ENCODE measurements around the gene RAD51D.
"Not testable (repeated sequence)": the region's sequence is repeated elsewhere in the genome, so short reads cannot be mapped to it uniquely, and the experiment has no call there.

RAD51D gene

GRCh38 chr17:35119370-35120165 lies at the start of gene RAD51D:
Gene RAD51D, minus strand, starts transcription at chr17:35119860. Its CDS starts 247 bp downstream, at chr17:35119613.
- DNase-seq (ENCODE audit: low read depth), result no peak
- H3K4me3 ChIP-seq (ENCODE audit: low read depth, low read length), result peak within 1 kb of the TSS; percentile 79

DNA sequence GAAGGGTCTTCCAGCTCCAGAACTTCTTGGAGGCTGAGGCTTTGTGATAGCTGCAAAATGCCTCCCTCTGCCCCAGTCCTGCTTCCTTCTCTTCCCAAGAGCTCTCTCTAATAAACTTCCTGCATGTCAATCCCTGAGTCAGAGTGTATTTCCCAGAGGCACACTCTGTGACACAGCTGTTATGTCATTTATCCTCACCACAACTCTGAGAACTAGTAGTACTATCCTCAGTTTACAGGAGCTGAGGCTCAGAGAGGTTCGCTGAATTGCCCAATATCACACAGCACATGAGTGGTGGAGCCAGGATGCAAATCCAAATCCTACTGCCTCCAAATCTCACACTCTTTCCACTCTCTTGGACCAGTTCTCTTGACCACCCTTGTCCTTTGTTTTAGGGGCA lies 48.0 kb upstream of the RAD51D start:
- DNase-seq (ENCODE audit: low read depth), result no peak
- no peak overlapping the region for H3K4me3 ChIP-seq (ENCODE audit: low read depth, low read length)

DNA sequence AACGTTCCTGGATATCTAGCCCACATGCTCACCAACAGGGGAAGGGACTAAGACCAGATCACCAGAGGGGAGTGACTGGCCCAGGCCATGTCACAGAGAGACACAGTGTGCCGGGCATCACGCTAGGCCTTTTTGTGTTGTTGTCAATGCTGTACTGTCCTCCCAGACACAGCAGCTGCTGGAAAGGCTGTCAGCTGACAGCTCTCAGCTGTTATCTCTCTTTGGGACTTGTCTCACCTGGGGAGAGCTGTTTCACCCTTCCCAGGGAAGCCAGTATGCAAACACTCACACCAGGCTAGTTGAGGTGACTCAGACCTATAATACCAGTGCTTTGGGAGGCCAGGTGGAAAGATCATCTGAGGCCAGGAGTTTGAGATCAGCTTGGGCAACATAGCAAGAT lies 47.4 kb upstream of the RAD51D start:
- H3K4me3 ChIP-seq (ENCODE audit: low read depth, low read length), result no peak overlapping the region
- no peak for DNase-seq (ENCODE audit: low read depth)

- H3K4me3 ChIP-seq (ENCODE audit: low read depth, low read length), result no peak overlapping the region
- DNase-seq (ENCODE audit: low read depth), result no peak
Measured at GRCh38 chr17:35166526-35166925, 46.9 kb upstream of the RAD51D start.

GRCh38 chr17:35164716-35165115 lies 45.1 kb upstream of the RAD51D start:
- no peak overlapping the region for H3K4me3 ChIP-seq (ENCODE audit: low read depth, low read length)
- DNase-seq (ENCODE audit: low read depth), result no peak

- H3K4me3 ChIP-seq (ENCODE audit: low read depth, low read length), result no peak overlapping the region
- DNase-seq (ENCODE audit: low read depth), result no peak
Measured at GRCh38 chr17:35163886-35164285, 44.2 kb upstream of the RAD51D start.

GRCh38 chr17:35162755-35163154 lies 43.1 kb upstream of the RAD51D start:
- DNase-seq (ENCODE audit: low read depth), result no peak
- H3K4me3 ChIP-seq (ENCODE audit: low read depth, low read length), result no peak overlapping the region

GRCh38 chr17:35161281-35161761 lies 41.7 kb upstream of the RAD51D start:
- no peak for DNase-seq (ENCODE audit: low read depth)
- no peak overlapping the region for H3K4me3 ChIP-seq (ENCODE audit: low read depth, low read length)

DNA sequence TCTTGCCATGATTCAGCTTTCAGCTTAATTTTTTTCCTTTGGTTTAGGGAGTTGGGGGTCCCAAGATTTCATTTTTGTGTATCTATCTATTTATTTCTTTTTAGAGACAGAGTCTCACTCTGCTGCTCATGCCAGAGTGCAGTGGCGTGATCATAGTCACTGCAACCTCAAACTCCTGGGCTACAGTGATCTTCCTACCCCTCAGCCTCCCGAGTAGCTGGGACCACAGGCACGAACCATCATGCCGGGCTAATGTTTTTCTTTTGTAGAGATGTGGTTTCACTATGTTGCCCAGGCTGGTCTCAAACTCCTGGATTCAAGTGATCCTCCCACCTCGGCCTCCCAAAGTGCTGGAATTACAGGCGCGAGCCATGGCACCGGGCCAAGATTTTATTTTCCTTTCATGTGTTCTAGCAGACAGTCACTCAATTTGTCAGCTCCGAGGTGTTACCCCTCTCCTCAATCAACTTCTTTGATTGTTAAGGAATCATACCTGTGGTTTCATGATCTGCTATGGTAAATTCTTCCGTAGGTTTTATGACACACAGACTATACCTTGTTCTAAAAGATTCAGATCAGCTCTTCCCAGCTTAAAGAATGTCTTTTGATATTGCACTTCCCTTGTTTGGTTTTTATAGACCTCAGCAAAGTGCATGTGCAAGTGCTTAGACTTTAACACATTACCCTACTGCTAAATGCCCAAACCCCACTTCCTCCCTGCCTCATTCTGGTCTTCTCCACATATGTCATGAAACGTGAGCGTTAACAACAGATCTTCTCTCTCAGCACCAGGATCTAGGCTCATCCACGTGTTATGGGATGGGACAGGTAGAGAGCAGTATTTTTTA lies 40.9 kb upstream of the RAD51D start:
- no peak overlapping the region for H3K4me3 ChIP-seq (ENCODE audit: low read depth, low read length)
- DNase-seq (ENCODE audit: low read depth), result no peak

GRCh38 chr17:35159940-35160339 lies 40.3 kb upstream of the RAD51D start:
- H3K4me3 ChIP-seq (ENCODE audit: low read depth, low read length), result no peak overlapping the region

GRCh38 chr17:35155246-35155645 lies 35.6 kb upstream of the RAD51D start:
- H3K4me3 ChIP-seq (ENCODE audit: low read depth, low read length), result no peak overlapping the region

More at GRCh38 chr17:35159940-35160339, 40.3 kb upstream of the RAD51D start:
- no peak for DNase-seq (ENCODE audit: low read depth)

DNA sequence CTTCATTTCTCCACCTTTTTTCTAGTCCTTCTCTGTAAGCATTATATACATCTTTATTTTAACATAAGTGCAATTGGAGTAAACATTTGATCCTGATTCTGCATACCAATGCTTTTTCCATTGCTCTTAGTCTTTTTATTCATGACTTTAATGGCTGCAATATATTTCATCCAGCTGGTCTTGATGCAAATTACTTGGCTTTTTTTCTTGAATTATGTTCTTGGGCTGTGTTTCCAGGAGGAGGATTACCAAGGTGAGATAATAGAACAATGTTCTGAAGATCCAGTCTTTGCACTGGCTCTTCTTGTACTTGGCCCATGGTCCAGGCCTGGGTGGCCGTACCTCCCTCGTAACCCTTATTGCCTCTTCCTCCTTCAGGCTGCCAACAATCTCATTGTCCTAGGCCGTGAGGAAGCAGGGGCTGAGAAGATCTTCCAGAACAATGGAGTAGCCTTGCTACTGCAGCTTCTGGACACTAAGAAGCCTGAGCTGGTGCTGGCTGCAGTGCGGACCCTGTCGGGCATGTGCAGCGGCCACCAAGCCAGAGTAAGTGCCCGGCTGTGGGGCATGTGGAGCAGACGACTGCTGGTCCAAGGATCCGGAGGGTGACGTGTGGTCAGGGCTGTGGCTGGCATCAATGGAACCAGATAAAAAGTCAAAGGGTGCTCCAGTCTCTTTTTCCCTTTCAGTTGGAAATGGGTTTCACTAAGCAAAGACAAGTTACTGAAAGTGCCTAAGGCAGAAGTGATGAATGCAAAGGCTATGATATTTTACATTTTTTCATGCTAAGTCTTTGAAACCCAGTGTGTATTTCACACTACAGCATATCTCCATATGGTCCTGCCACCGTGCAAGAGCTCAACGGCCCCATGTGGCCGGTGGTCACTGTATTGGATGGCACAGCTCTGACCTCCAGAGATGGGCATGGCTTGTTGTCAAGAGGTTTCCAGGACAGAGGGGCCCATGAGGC lies 34.8 kb upstream of the RAD51D start:
- no peak for DNase-seq (ENCODE audit: low read depth)
- no peak overlapping the region for H3K4me3 ChIP-seq (ENCODE audit: low read depth, low read length)

More at GRCh38 chr17:35155246-35155645, 35.6 kb upstream of the RAD51D start:
- DNase-seq (ENCODE audit: low read depth), result no peak

DNA sequence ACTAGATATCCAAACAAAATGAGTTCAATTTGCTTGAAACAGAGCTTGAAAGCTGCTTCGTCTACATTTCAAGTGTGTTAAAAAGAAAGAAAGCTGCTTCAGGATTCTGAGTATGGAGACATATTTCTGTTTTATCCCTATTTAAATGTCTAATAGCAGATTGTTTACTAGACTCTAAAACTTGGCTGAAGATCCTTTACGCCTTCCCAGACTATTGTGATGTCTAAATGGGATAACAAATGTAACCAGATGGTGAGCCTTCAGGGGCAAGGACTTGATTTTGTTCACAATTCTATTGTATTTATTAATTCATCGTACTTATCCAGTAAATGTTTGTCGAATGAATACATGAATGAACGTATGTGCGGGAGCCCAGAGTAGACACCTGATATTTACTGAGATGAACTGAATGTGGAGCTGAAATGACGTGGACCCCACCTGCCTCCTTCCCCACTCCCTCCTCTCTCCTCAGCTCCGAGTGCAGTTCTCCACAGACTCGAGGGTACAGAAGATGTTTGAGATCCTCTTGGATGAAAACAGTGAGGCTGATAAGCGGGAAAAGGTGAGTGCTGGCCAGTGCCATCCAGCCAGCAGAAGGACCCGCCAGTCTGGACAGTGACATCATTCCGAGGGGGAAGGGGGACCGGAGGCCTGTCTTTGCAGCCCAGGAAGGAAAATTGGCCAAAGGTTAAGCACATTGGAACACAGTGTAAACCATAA lies 32.9 kb upstream of the RAD51D start:
- H3K4me3 ChIP-seq (ENCODE audit: low read depth, low read length), result no peak overlapping the region
- DNase-seq (ENCODE audit: low read depth), result no peak

- DNase-seq (ENCODE audit: low read depth); H3K4me3 ChIP-seq (ENCODE audit: low read depth, low read length): not testable (repeated sequence)
Measured at GRCh38 chr17:35151080-35151479, 31.4 kb upstream of the RAD51D start.

DNA sequence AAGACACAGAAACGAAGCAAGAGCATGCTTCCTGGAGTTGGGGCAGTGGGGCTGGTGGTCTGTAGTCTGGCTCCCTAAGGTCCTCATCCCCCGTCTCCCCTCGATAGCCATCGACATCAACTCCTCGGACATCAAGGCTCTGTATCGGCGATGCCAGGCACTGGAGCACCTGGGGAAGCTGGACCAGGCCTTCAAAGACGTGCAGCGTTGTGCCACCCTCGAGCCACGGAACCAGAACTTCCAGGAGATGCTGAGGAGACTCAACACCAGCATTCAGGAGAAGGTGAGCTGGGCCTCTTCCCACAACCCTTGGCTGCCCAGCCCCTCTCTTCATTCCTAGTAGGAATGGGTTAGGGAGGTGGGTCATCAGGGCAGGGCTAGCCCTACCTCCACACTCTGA lies 30.3 kb upstream of the RAD51D start:
- no peak overlapping the region for H3K4me3 ChIP-seq (ENCODE audit: low read depth, low read length)
- no peak for DNase-seq (ENCODE audit: low read depth)

DNA sequence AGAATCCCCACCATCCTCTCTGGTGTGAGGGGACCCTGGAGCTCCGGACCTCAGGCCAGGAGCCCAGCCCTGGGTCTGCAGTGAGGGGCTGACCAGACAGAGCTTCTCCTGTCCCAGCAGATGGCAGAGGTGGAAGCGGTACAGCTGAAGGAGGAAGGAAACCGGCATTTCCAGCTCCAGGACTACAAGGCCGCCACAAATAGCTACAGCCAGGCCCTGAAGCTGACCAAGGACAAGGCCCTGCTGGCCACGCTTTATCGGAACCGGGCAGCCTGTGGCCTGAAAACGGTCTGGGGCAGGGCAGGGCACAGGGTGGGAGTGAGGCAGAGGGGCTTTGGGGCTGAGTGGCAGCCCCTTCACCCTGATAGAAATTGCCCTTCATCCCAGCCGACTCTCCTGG lies 28.5 kb upstream of the RAD51D start:
- DNase-seq (ENCODE audit: low read depth), result no peak
- H3K4me3 ChIP-seq (ENCODE audit: low read depth, low read length), result no peak overlapping the region

DNA sequence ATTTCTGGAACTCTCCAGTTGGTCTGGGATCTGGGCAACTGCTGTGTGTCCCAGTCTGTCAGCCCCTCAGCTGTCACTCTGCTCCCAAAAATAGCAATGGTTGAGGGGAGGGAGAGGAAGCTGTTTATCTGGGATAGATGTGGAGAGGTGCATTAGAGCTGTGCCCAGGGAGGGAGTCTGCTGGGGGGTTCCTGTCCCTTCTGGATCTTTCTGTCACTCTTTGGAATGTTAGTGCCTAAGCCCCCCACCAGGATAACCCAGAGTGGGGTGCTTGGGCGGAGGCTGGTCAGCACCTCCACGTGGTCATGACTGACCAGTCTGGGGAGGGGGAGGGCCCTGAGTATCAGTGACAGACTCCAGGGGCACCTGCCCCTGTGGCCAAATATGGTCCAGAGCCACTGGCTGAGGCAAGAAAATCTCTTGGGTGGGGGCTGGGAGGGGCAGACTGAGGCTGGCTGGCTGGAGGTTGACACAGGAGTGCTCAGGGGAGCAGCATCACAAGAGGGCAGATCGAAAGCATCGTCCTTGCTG lies 27.8 kb upstream of the RAD51D start, which contains the start of gene UNC45B:
TSS of gene UNC45B (plus strand) at position 443 of the 531 bp plus-strand sequence. CDS start 447 bp downstream, outside the sequence.
- DNase-seq (ENCODE audit: low read depth), result no peak
- no peak within 1 kb of the TSS for H3K4me3 ChIP-seq (ENCODE audit: low read depth, low read length)

DNA sequence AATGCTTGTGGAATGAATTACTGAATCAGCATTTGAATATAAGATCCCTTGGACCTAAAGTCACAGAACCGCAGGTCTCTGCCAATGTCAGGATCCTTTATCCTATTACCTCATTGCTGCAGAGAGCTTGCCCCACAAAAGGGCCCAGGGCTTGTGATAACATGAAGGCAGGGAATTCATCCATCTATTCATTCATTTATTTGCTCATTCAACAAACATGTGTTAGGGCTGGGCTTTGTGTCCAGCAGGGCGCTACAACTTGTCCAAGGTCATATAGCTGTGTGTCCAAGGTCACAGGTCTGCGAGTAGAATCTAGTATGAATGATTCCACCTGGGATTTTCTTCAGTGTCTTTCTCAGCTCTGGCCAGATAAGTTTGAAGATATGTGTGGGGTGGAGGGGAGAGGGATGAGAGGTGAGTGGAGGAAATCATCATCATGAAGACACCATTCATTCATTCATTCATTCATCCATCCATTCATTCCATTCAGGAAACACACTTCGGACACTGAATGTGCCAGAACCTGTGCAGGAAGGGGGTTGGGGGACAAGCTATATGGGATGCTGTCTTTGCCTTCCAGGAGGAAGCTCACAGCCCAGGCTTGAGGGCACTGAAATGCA lies 26.7 kb upstream of the RAD51D start:
- DNase-seq (ENCODE audit: low read depth), result no peak
- H3K4me3 ChIP-seq (ENCODE audit: low read depth, low read length), result no peak overlapping the region

All from skeletal muscle cell (primary cell).